ENCODE measurements around the gene LYPD6B. TPM values are rescaled to one million over a fixed set of nuclear protein-coding genes. Genes with fewer than 3 reads are reported as not detected.

Gene LYPD6B
- total and polyA plus RNA-seq, 7 experiments from 2014 or later: 0.37 to 1.7 TPM; not detected in 5

GRCh38 chr2:149090706-149091105, 52.2 kb downstream of the LYPD6B start:
- ATAC-seq (no peak), DNase-seq (no peak)
- POLR2A ChIA-PET: no interaction called here
- Histone ChIP-seq H3K36me3 (ENCODE audit: control insufficient read depth in 2 of 3, insufficient read depth in 3 of 3, low read length in 3 of 3) (no peaks in the 10 kb centered on the region), H3K27me3 (ENCODE audit: control insufficient read depth in 2 of 2, insufficient read depth in 2 of 2, low read length in 2 of 2) (no peaks in the 10 kb centered on the region), H3K9me3 (ENCODE audit: control insufficient read depth in 2 of 3, low read length in 3 of 3) (no peaks in the 10 kb centered on the region), H3K4me1 (ENCODE audit: control insufficient read depth in 2 of 2, insufficient read depth in 2 of 2, low read length in 2 of 2) (no peaks in the 10 kb centered on the region), H3K27ac (ENCODE audit: low read depth, low read length) (no peak overlapping the region), H3K4me3 (ENCODE audit: low read length) (no peak overlapping the region)
- no peak overlapping the region for H3K4me3 Mint-ChIP-seq
- no peaks in the 10 kb centered on the region for H3K36me3 Mint-ChIP-seq
- no peak overlapping the region for H3K27ac Mint-ChIP-seq
- peaks cover 0 to 1% (median 0%) of the 10 kb centered on the region in 7 donors for H3K4me1 Mint-ChIP-seq
- peaks cover 0 to 1% (median 0%) of the 10 kb centered on the region in 11 donors for H3K9me3 Mint-ChIP-seq
- CTCF ChIA-PET: no interaction called here
- intact Hi-C loops (cut with micrococcal nuclease): no loop called here
- H3K27me3 Mint-ChIP-seq: peaks cover 25 to 39% (median 32%) of the 10 kb centered on the region in 5 donors

DNA sequence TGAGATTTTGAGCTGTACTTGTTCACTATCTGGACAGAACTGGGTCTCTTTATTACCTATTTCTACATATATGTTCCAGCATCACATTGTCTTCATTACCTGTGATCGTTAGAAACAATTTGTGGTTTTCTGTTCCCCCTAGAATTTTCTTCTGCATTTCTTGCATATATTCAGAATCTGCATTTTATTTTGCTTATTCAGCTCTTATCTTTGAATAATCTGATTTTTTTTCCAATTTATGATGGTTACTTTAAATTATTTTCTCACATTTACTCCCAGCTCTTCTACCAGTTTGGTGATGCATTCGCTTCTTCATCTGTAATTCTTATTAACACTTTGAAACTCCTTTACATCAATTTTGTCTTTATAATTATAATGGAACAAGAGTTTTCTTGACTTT, 55.1 kb downstream of the LYPD6B start:
- intact Hi-C loops (cut with micrococcal nuclease): no loop called here

DNA sequence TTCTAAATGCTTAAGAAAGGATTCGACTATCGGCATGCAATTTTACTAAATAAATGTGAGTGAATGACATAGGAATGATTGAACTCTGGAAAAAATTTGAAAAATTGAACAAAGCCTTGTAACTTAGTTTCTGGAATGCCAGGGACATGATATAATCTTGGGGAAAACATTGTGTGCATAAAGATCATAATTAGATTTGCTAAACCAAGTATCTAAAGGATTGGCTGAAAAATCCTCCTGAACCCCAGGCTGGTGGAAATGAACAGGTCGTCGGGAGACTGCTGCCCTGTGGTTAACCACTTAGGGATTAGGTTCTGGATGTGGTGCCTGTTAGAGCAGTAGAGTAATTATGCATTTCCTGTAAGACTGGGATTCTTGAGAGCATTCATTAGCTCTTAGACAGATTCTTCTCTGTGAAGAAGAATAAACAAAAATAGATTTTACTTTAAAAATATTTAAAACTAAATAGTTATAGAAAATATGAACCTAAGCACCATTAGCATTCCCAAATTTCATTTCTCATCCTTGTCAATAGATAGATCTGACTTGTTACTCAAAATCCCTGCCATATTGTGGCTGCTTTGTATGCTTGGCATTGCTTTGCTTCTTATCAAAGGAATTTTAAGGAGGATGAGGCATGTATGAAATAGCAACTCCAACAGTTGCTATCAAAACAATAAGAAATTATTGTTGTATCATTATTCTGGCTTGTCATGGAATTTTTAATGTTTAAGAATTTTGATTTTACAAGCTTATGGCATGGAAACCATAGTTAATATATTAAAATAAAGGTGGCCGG, 55.9 kb downstream of the LYPD6B start:
- H3K4me1 Mint-ChIP-seq: peaks cover 0 to 2% (median 0%) of the 10 kb centered on the region in 7 donors
- no peak overlapping the region for H3K4me3 Mint-ChIP-seq
- CTCF ChIA-PET: no interaction called here
- no peaks in the 10 kb centered on the region for H3K4me1 ChIP-seq (ENCODE audit: control insufficient read depth in 2 of 2, insufficient read depth in 2 of 2, low read length in 2 of 2)
- no peak overlapping the region for H3K27ac ChIP-seq (ENCODE audit: low read depth, low read length)
- no peaks in the 10 kb centered on the region for H3K9me3 Mint-ChIP-seq
- H3K36me3 ChIP-seq (ENCODE audit: control insufficient read depth in 2 of 3, insufficient read depth in 3 of 3, low read length in 3 of 3): no peaks in the 10 kb centered on the region
- no peak for ATAC-seq
- no peak overlapping the region for H3K27ac Mint-ChIP-seq
- no peak overlapping the region for H3K4me3 ChIP-seq (ENCODE audit: low read length)
- POLR2A ChIA-PET: no interaction called here
- intact Hi-C loops (cut with micrococcal nuclease): no loop called here
- H3K27me3 Mint-ChIP-seq: peaks cover 24 to 36% (median 29%) of the 10 kb centered on the region in 5 donors
- H3K9me3 ChIP-seq (ENCODE audit: control insufficient read depth in 2 of 3, low read length in 3 of 3): no peaks in the 10 kb centered on the region
- no peak for DNase-seq
- H3K36me3 Mint-ChIP-seq: no peaks in the 10 kb centered on the region
- no peaks in the 10 kb centered on the region for H3K27me3 ChIP-seq (ENCODE audit: control insufficient read depth in 2 of 2, insufficient read depth in 2 of 2, low read length in 2 of 2)

More for the DNA sequence above, 55.1 kb downstream of the LYPD6B start:
- Histone ChIP-seq H3K4me3 (ENCODE audit: low read length) (no peak overlapping the region), H3K4me1 (ENCODE audit: control insufficient read depth in 2 of 2, insufficient read depth in 2 of 2, low read length in 2 of 2) (no peaks in the 10 kb centered on the region), H3K27ac (ENCODE audit: low read depth, low read length) (no peak overlapping the region), H3K9me3 (ENCODE audit: control insufficient read depth in 2 of 3, low read length in 3 of 3) (no peaks in the 10 kb centered on the region), H3K27me3 (ENCODE audit: control insufficient read depth in 2 of 2, insufficient read depth in 2 of 2, low read length in 2 of 2) (no peaks in the 10 kb centered on the region), H3K36me3 (ENCODE audit: control insufficient read depth in 2 of 3, insufficient read depth in 3 of 3, low read length in 3 of 3) (no peaks in the 10 kb centered on the region)
- H3K27me3 Mint-ChIP-seq: peaks cover 25 to 36% (median 29%) of the 10 kb centered on the region in 5 donors
- no peaks in the 10 kb centered on the region for H3K36me3 Mint-ChIP-seq
- POLR2A ChIA-PET: no interaction called here
- ATAC-seq (no peak), DNase-seq (no peak)
- H3K9me3 Mint-ChIP-seq: no peaks in the 10 kb centered on the region
- no peak overlapping the region for H3K4me3 Mint-ChIP-seq
- CTCF ChIA-PET: no interaction called here
- H3K27ac Mint-ChIP-seq: no peak overlapping the region
- H3K4me1 Mint-ChIP-seq: peaks cover 0 to 4% (median 0%) of the 10 kb centered on the region in 7 donors

GRCh38 chr2:149098701-149099100, 60.2 kb downstream of the LYPD6B start:
- Histone ChIP-seq H3K4me3 (ENCODE audit: low read length) (no peak overlapping the region), H3K27me3 (ENCODE audit: control insufficient read depth in 2 of 2, insufficient read depth in 2 of 2, low read length in 2 of 2) (no peaks in the 10 kb centered on the region), H3K4me1 (ENCODE audit: control insufficient read depth in 2 of 2, insufficient read depth in 2 of 2, low read length in 2 of 2) (no peaks in the 10 kb centered on the region), H3K27ac (ENCODE audit: low read depth, low read length) (no peak overlapping the region), H3K36me3 (ENCODE audit: control insufficient read depth in 2 of 3, insufficient read depth in 3 of 3, low read length in 3 of 3) (no peaks in the 10 kb centered on the region), H3K9me3 (ENCODE audit: control insufficient read depth in 2 of 3, low read length in 3 of 3) (no peaks in the 10 kb centered on the region)
- H3K4me1 Mint-ChIP-seq: peaks cover 0 to 2% (median 0%) of the 10 kb centered on the region in 7 donors
- ChIA-PET POLR2A (no interaction called here), CTCF (no interaction called here)
- peaks cover 0 to 2% (median 0%) of the 10 kb centered on the region in 11 donors for H3K9me3 Mint-ChIP-seq
- H3K27me3 Mint-ChIP-seq: peaks cover 11 to 21% (median 14%) of the 10 kb centered on the region in 5 donors
- ATAC-seq: no peak
- DNase-seq: no peak
- no peak overlapping the region for H3K4me3 Mint-ChIP-seq
- intact Hi-C loops (cut with micrococcal nuclease): no loop called here
- H3K27ac Mint-ChIP-seq: no peak overlapping the region
- H3K36me3 Mint-ChIP-seq: no peaks in the 10 kb centered on the region

GRCh38 chr2:149099298-149099697, 60.8 kb downstream of the LYPD6B start:
- Histone ChIP-seq H3K36me3 (ENCODE audit: control insufficient read depth in 2 of 3, insufficient read depth in 3 of 3, low read length in 3 of 3) (no peaks in the 10 kb centered on the region), H3K27ac (ENCODE audit: low read depth, low read length) (no peak overlapping the region), H3K4me1 (ENCODE audit: control insufficient read depth in 2 of 2, insufficient read depth in 2 of 2, low read length in 2 of 2) (no peaks in the 10 kb centered on the region), H3K27me3 (ENCODE audit: control insufficient read depth in 2 of 2, insufficient read depth in 2 of 2, low read length in 2 of 2) (no peaks in the 10 kb centered on the region), H3K4me3 (ENCODE audit: low read length) (no peak overlapping the region), H3K9me3 (ENCODE audit: control insufficient read depth in 2 of 3, low read length in 3 of 3) (no peaks in the 10 kb centered on the region)
- Mint-ChIP-seq H3K27me3 (peaks cover 8 to 17% (median 11%) of the 10 kb centered on the region in 5 donors), H3K4me3 (no peak overlapping the region), H3K27ac (no peak overlapping the region), H3K9me3 (peaks cover 0 to 2% (median 0%) of the 10 kb centered on the region in 11 donors), H3K4me1 (peaks cover 0 to 2% (median 0%) of the 10 kb centered on the region in 7 donors), H3K36me3 (no peaks in the 10 kb centered on the region)
- ATAC-seq (no peak), DNase-seq (no peak)
- CTCF ChIA-PET: no interaction called here
- intact Hi-C loops (cut with micrococcal nuclease): no loop called here
- POLR2A ChIA-PET: no interaction called here

GRCh38 chr2:149100739-149101699, 62.5 kb downstream of the LYPD6B start:
- DNase-seq (no peak), ATAC-seq (no peak)
- ChIA-PET CTCF (no interaction called here), POLR2A (no interaction called here)
- no peaks in the 10 kb centered on the region for H3K36me3 Mint-ChIP-seq
- Histone ChIP-seq H3K4me1 (ENCODE audit: control insufficient read depth in 2 of 2, insufficient read depth in 2 of 2, low read length in 2 of 2) (no peaks in the 10 kb centered on the region), H3K4me3 (ENCODE audit: low read length) (no peak overlapping the region), H3K27ac (ENCODE audit: low read depth, low read length) (no peak overlapping the region), H3K36me3 (ENCODE audit: control insufficient read depth in 2 of 3, insufficient read depth in 3 of 3, low read length in 3 of 3) (no peaks in the 10 kb centered on the region), H3K27me3 (ENCODE audit: control insufficient read depth in 2 of 2, insufficient read depth in 2 of 2, low read length in 2 of 2) (no peaks in the 10 kb centered on the region), H3K9me3 (ENCODE audit: control insufficient read depth in 2 of 3, low read length in 3 of 3) (no peaks in the 10 kb centered on the region)
- intact Hi-C loops (cut with micrococcal nuclease): no loop called here
- peaks cover 0 to 1% (median 0%) of the 10 kb centered on the region in 7 donors for H3K4me1 Mint-ChIP-seq
- no peak overlapping the region for H3K4me3 Mint-ChIP-seq
- H3K27ac Mint-ChIP-seq: no peak overlapping the region
- H3K9me3 Mint-ChIP-seq: peaks cover 0 to 11% (median 2%) of the 10 kb centered on the region in 11 donors
- peaks cover 2 to 7% (median 3%) of the 10 kb centered on the region in 5 donors for H3K27me3 Mint-ChIP-seq
